Measurements from ENCODE around the gene MED15. TPM values are rescaled to one million over a fixed set of nuclear protein-coding genes. Genes with fewer than 3 reads are reported as not detected.

The MED15 gene
- total RNA-seq, 3 donors from 2014 or later (not counting 1 experiment from before 2014, with no cell fraction given): 269 to 291 (median 270) TPM

GRCh38 chr22:20611418-20611817 is 104.0 kb downstream of the MED15 start:
- DNase-seq: no peak

GRCh38 chr22:20613301-20613700 is 105.9 kb downstream of the MED15 start:
- no peaks in the 10 kb centered on the region for H3K27me3 ChIP-seq (ENCODE audit: control insufficient read depth, insufficient read depth, low read length)
- Mint-ChIP-seq H3K9me3 (no peaks in the 10 kb centered on the region), H3K27ac (no peak overlapping the region), H3K4me3 (no peak overlapping the region), H3K36me3 (no peaks in the 10 kb centered on the region), H3K4me1 (peaks cover 35 to 39% of the 10 kb centered on the region in 2 donors), H3K27me3 (ENCODE audit: low read depth in 2 of 2) (no peaks in the 10 kb centered on the region)
- H3K36me3 ChIP-seq (ENCODE audit: control insufficient read depth, insufficient read depth, low read length): no peaks in the 10 kb centered on the region
- 91% methylated on average over 6 of the region's 6 CpGs for WGBS (ENCODE audit: insufficient coverage)
- H3K9me3 ChIP-seq (ENCODE audit: control insufficient read depth, insufficient read depth, low read length): no peaks in the 10 kb centered on the region
- H3K4me3 ChIP-seq (ENCODE audit: low read length): no peak overlapping the region
- intact Hi-C loops (cut with micrococcal nuclease): no loop called here
- no peak overlapping the region for H3K27ac ChIP-seq (ENCODE audit: low read length)
- TF ChIP-seq CTCF (IDR thresholded peaks at IDR 0.05): no peak
- DNase-seq (no peak), ATAC-seq (no peak)
- peaks cover 45% of the 10 kb centered on the region for H3K4me1 ChIP-seq (ENCODE audit: control insufficient read depth, insufficient read depth, low read length)

More at GRCh38 chr22:20611418-20611817, 104.0 kb downstream of the MED15 start:
- peaks cover 64% of the 10 kb centered on the region for H3K4me1 ChIP-seq (ENCODE audit: control insufficient read depth, insufficient read depth, low read length)
- Mint-ChIP-seq H3K4me1 (peaks cover 41 to 56% of the 10 kb centered on the region in 2 donors), H3K4me3 (peak overlapping the region; percentile 25), H3K27me3 (ENCODE audit: low read depth in 2 of 2) (no peaks in the 10 kb centered on the region), H3K9me3 (no peaks in the 10 kb centered on the region), H3K36me3 (no peaks in the 10 kb centered on the region), H3K27ac (peak overlapping the region; percentile 81 to 92)
- no peak overlapping the region for H3K4me3 ChIP-seq (ENCODE audit: low read length)
- no peaks in the 10 kb centered on the region for H3K9me3 ChIP-seq (ENCODE audit: control insufficient read depth, insufficient read depth, low read length)
- H3K27ac ChIP-seq (ENCODE audit: low read length): peak overlapping the region; percentile 61
- no peaks in the 10 kb centered on the region for H3K27me3 ChIP-seq (ENCODE audit: control insufficient read depth, insufficient read depth, low read length)
- no peak for ATAC-seq
- H3K36me3 ChIP-seq (ENCODE audit: control insufficient read depth, insufficient read depth, low read length): no peaks in the 10 kb centered on the region
- intact Hi-C loops (cut with micrococcal nuclease): no loop called here
- WGBS (ENCODE audit: insufficient coverage): 60% methylated on average over 10 of the region's 10 CpGs
- TF ChIP-seq CTCF (IDR thresholded peaks at IDR 0.05): no peak

- no peak overlapping the region for H3K27ac Mint-ChIP-seq
- 66% methylated on average over 4 of the region's 6 CpGs for WGBS (ENCODE audit: insufficient coverage)
- no peak for DNase-seq
- Histone ChIP-seq H3K4me1 (ENCODE audit: control insufficient read depth, insufficient read depth, low read length) (peaks cover 28% of the 10 kb centered on the region), H3K4me3 (ENCODE audit: low read length) (no peak overlapping the region), H3K27me3 (ENCODE audit: control insufficient read depth, insufficient read depth, low read length) (no peaks in the 10 kb centered on the region), H3K36me3 (ENCODE audit: control insufficient read depth, insufficient read depth, low read length) (no peaks in the 10 kb centered on the region), H3K9me3 (ENCODE audit: control insufficient read depth, insufficient read depth, low read length) (no peaks in the 10 kb centered on the region), H3K27ac (ENCODE audit: low read length) (no peak overlapping the region)
- intact Hi-C loops (cut with micrococcal nuclease): no loop called here
- H3K4me1 Mint-ChIP-seq: peaks cover 24 to 29% of the 10 kb centered on the region in 2 donors
- H3K36me3 Mint-ChIP-seq: no peaks in the 10 kb centered on the region
- no peaks in the 10 kb centered on the region for H3K27me3 Mint-ChIP-seq (ENCODE audit: low read depth in 2 of 2)
- no peak for TF ChIP-seq CTCF (IDR thresholded peaks at IDR 0.05)
- ATAC-seq: no peak
- no peaks in the 10 kb centered on the region for H3K9me3 Mint-ChIP-seq
- no peak overlapping the region for H3K4me3 Mint-ChIP-seq
These were observed 107.6 kb downstream of the MED15 start for GRCh38 chr22:20615021-20615420.
